ENCODE data around the gene LY6G5B. TPM values are rescaled to one million over a fixed set of nuclear protein-coding genes. Genes with fewer than 3 reads are reported as not detected.

The LY6G5B gene
- total and polyA plus RNA-seq, 5 experiments from 2014 or later = 0.25 to 48.8 (median 44.1) TPM; not detected in 2

DNA sequence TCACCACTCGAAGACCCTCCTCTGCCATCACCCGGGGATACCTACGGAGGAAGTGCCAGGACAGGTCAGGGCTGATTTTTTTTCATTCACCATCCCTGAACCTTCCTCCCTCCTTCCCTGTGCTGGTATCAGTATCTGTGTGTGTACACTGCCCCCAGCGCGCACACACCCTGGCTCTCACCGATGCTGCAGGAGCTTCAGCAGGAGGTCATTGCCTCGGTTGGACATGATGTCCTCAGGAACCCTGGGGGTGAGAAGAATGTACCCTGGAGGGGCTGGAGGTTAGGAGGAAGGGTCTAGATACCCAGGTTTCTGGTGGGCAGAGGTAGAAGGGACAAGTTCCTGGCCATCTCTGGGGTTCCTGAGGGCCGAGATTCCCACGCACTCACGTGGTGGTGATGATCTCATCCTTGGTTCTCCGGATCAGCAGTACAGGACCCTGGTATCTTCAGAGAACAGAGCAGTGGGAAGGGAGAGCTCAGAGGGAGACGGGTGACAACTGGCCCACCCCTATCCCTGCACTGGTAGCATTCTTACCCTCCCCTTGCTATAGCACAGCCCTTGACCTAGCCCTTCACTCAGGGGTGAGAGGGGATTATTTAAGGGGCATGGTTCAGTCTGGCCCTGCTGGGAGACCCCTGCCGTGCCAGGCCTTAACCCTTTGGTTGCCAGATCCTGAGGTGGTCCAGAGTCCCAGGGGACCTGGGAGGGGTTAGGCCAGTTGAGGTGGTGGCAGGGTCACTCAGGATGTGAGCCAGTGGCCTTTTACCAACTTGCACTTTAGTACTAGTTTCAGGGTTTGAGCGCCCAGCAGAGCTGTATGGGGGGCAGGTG lies 18.3 kb downstream of the LY6G5B start:
- Mint-ChIP-seq H3K9me3 (no peaks in the 10 kb centered on the region), H3K27ac (peak overlapping the region in 2 of 10 donors; percentile 15 to 45), H3K4me1 (peaks cover 0 to 9% (median 4%) of the 10 kb centered on the region in 4 donors), H3K27me3 (no peaks in the 10 kb centered on the region), H3K36me3 (peaks cover 0 to 64% (median 6%) of the 10 kb centered on the region in 3 donors), H3K4me3 (no peak overlapping the region)
- DNase-seq (no peak), ATAC-seq (no peak)
- POLR2A ChIA-PET = no interaction called here

DNA sequence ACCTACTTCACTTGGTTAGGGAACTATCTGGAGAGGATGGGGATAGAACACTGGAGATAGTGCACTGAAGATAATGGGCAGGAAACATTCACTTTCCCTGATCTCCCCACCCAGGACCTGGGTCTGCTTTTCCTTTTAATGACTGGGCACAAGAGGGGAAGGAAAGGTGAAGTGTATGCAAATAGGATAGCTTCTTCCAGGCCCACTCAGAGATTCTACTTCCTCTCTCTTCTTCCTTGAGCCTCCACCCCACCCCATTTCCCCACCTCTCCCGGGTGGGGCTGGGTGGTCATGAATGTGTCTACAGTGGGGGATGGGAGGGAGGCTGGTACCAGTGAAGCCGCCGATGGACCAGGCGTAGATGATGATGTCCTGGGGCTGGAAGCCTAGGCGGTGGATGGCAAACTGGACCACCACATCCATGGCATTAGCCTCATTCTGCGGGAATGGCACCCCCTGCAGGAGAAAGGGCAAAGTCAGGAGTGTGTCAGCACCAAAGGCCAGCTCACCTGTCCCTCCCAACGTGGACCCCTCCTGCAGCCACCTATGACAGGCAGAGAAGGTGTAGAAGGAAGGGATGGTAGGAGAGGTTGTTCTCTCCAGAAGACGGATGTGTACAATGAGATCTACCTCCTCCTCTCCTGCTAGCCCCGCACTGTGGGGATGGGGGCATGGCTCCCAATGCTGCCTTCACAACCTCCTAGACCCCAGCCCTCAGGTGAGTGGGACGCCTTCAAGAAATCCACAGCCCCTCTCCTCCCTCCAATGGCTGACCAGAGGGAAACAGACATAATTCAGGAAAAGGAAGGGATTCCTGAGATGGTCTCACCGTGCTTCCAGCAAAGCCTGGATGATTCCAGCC lies 19.7 kb downstream of the LY6G5B start:
- peak in 1 of 2 donors; percentile 20 for ATAC-seq
- peak overlapping the region in 5 of 10 donors; percentile 28 to 77 (median 63) for H3K27ac Mint-ChIP-seq
- POLR2A ChIA-PET = no interaction called here
- DNase-seq = no peak
- H3K36me3 Mint-ChIP-seq = peaks cover 0 to 76% (median 6%) of the 10 kb centered on the region in 3 donors
- no peaks in the 10 kb centered on the region for H3K9me3 Mint-ChIP-seq
- H3K27me3 Mint-ChIP-seq = no peaks in the 10 kb centered on the region
- H3K4me3 Mint-ChIP-seq = no peak overlapping the region
- H3K4me1 Mint-ChIP-seq = peaks cover 0 to 8% (median 3%) of the 10 kb centered on the region in 4 donors

DNA sequence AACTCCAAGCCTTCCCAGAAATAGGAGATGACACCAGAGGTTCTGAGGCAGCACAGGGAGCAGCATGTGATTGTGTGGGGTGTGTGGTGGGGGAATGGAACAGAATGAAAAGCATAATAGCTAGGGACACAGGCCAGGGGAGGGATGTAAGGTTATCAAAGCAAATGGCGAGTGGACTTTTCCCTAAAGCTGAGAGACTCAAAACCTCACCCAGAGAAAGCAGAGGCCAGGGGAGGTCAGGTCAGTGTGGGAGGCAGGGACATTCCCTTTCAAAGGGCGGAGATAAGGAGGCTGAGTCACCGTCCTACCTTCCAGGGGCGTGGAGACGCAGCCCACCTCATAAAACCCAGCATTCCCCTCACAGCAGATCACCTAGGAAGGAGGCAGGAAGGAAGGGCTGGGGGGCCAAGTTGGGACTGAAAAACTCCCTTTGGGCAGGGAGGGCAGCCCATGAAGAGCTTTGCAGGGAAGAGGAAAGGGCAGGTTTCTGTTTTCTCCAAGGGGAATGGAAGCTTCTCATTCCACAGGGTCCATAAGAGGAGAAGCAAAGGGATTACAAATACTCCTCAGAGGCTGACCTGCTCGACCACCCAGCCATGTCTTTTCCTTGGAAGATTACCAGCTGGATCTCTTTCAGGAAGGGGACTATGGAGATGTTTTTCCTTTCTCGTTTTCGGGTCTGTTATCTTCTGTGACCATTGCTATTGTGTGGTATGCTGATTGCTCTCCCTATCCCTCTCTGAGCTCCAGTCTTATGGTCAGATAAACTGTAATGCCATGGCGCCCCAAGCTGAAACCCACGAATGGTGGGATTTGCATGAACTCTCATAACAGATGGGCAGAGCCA lies 20.7 kb downstream of the LY6G5B start:
- H3K27me3 Mint-ChIP-seq = no peaks in the 10 kb centered on the region
- peaks cover 0 to 8% (median 4%) of the 10 kb centered on the region in 4 donors for H3K4me1 Mint-ChIP-seq
- DNase-seq = no peak
- ATAC-seq = no peak
- H3K4me3 Mint-ChIP-seq = no peak overlapping the region
- POLR2A ChIA-PET = interaction anchor here (0.5 kb wide), 1 partner anchor 219 kb away, joined by 3 read pairs; no protein-coding TSS in a partner anchor
- peaks cover 0 to 85% (median 6%) of the 10 kb centered on the region in 3 donors for H3K36me3 Mint-ChIP-seq
- no peaks in the 10 kb centered on the region for H3K9me3 Mint-ChIP-seq
- peak overlapping the region in 6 of 10 donors; percentile 24 to 84 (median 56) for H3K27ac Mint-ChIP-seq

DNA sequence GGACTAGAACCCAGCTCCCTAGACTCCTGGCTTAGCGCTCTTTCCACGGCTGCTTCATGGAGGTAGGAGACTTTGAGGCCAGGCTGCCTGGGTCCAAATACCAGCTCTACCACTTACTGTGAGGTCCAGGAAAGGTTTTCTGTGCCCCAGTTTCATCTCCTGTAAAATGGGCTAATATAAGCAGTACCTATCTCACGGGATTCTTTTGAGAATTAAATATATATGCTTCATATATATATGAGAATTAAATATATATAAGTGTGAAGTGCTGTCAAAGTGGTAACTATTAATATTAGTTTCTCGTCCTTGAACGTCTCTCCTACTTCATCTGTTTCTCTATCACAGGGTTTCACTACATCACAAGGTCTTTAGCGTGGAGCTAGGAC lies 21.3 kb downstream of the LY6G5B start:
- H3K9me3 Mint-ChIP-seq = no peaks in the 10 kb centered on the region
- H3K27me3 Mint-ChIP-seq = no peaks in the 10 kb centered on the region
- no peak for DNase-seq
- no peak overlapping the region for H3K4me3 Mint-ChIP-seq
- peaks cover 0 to 85% (median 4%) of the 10 kb centered on the region in 3 donors for H3K36me3 Mint-ChIP-seq
- peaks cover 0 to 8% (median 5%) of the 10 kb centered on the region in 4 donors for H3K4me1 Mint-ChIP-seq
- H3K27ac Mint-ChIP-seq = peak overlapping the region in 3 of 10 donors; percentile 53 to 84 (median 77)
- ATAC-seq = no peak
- POLR2A ChIA-PET = interaction anchor here (0.5 kb wide), 1 partner anchor 219 kb away, joined by 3 read pairs; no protein-coding TSS in a partner anchor

DNA sequence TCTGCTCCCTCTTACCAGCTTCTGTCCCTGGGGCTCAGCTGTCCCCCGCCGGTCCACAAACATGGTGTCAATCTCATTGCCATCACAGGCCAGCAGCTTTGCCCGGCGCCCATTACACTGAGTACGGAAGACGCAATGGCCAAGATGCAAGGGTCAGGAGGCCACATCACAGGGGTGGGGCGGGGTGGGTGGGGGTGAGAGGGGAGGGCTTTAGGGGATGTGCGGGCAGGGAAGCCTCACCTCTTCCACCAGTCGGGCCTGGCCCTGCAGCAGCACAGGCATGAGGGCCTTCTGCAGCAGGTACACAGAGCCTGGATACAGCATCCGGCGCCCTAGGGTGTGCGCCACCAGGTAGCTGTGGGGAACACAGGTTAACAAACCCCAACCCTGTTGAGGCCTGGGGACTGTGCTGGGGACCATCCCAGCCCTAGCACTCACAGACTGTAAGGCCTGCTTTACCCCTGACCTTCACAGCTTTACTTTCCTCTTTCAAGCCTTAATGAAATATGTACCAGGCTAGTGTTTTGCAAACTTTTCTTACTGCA lies 21.9 kb downstream of the LY6G5B start:
- H3K4me3 Mint-ChIP-seq = no peak overlapping the region
- no peaks in the 10 kb centered on the region for H3K9me3 Mint-ChIP-seq
- H3K36me3 Mint-ChIP-seq = peaks cover 0 to 85% (median 4%) of the 10 kb centered on the region in 3 donors
- POLR2A ChIA-PET = interaction anchor here (1.0 kb wide), 1 partner anchor 9 kb away, joined by 3 read pairs; no protein-coding TSS in a partner anchor
- no peak for ATAC-seq
- DNase-seq = no peak
- peaks cover 0 to 6% (median 4%) of the 10 kb centered on the region in 4 donors for H3K4me1 Mint-ChIP-seq
- H3K27ac Mint-ChIP-seq = peak overlapping the region in 2 of 10 donors; percentile 53 to 77
- no peaks in the 10 kb centered on the region for H3K27me3 Mint-ChIP-seq

DNA sequence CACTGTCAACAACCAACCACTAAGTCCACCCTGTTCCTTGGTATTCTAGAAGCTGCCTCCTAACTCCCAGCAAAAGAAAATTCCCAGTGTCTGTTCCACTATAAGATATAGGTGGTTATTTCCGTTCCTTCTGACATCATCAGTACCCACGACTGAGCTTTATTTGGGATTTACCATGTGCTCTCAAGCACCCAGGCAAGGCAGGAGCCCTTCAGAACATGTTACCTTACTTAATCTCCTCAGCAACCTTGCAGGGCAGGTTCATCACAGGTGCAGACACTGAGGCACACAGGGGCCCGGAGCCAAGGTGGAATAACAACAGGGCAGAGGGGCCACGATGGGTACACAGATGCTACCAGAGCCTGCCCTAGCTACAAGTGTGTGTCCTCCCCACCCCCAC lies 22.6 kb downstream of the LY6G5B start:
- H3K9me3 Mint-ChIP-seq = no peaks in the 10 kb centered on the region
- ATAC-seq (no peak), DNase-seq (no peak)
- POLR2A ChIA-PET = interaction anchor here (0.5 to 1.0 kb wide), 4 partner anchors 8 to 991 kb away, joined by 3 to 7 read pairs (median 4); partner anchors contain the start of gene ABHD16A
- H3K27ac Mint-ChIP-seq = peak overlapping the region in 1 of 10 donors; percentile 21
- H3K4me1 Mint-ChIP-seq = peaks cover 2 to 8% (median 6%) of the 10 kb centered on the region in 4 donors
- H3K36me3 Mint-ChIP-seq = peaks cover 0 to 86% (median 4%) of the 10 kb centered on the region in 3 donors
- no peaks in the 10 kb centered on the region for H3K27me3 Mint-ChIP-seq
- H3K4me3 Mint-ChIP-seq = no peak overlapping the region

DNA sequence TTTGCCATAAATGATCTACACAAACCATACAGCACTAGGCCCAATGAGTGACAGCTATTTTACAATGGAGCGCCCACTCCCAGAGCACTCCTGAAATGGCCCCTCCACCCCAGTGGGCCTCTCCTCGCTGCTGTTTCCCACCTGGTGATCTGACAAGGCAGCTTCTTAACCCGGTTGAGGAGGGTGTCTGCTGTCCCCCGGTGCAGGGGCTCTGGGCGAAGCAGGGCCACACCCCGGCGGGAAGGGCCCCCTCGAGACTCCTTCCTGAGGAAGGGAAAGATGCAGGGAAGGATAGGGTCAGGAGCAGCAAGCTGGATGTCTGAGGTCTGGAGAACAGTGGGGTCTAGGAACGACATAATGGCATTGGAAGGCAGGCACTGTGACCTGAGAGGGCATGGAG lies 23.1 kb downstream of the LY6G5B start:
- H3K27me3 Mint-ChIP-seq = no peaks in the 10 kb centered on the region
- DNase-seq (no peak), ATAC-seq (no peak)
- POLR2A ChIA-PET = interaction anchor here (0.5 to 0.9 kb wide), 3 partner anchors 11 to 991 kb away, joined by 3 to 7 read pairs (median 4); partner anchors contain the start of gene ABHD16A
- peaks cover 7 to 14% (median 10%) of the 10 kb centered on the region in 4 donors for H3K4me1 Mint-ChIP-seq
- H3K9me3 Mint-ChIP-seq = no peaks in the 10 kb centered on the region
- H3K27ac Mint-ChIP-seq = peak overlapping the region in 1 of 10 donors; percentile 17
- H3K36me3 Mint-ChIP-seq = peaks cover 0 to 86% (median under 1%) of the 10 kb centered on the region in 3 donors
- H3K4me3 Mint-ChIP-seq = no peak overlapping the region

DNA sequence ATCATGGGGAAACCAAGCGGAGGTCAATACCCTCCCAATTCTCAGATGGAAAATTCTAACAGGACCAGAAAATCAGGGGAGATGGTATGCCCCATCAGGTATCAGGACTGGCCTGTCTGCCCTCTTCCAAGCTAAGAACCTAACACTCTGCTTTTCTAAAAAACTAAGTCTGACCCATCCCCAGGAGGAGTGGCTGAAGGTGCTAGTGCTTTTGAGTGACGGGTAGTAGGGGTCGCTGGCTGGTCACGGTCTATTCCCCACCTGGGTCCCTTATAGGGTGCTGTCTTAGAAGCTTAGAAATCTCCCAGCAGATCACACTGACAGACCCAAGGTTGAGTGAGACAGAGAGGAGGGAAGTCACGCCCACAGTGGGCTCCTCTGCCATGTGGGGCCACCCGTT lies 23.8 kb downstream of the LY6G5B start:
- H3K27ac Mint-ChIP-seq = no peak overlapping the region
- no peak for ATAC-seq
- POLR2A ChIA-PET = interaction anchor here (0.5 to 0.7 kb wide), 3 partner anchors 20 to 112 kb away, joined by 3 to 7 read pairs (median 3); no protein-coding TSS in a partner anchor

DNA sequence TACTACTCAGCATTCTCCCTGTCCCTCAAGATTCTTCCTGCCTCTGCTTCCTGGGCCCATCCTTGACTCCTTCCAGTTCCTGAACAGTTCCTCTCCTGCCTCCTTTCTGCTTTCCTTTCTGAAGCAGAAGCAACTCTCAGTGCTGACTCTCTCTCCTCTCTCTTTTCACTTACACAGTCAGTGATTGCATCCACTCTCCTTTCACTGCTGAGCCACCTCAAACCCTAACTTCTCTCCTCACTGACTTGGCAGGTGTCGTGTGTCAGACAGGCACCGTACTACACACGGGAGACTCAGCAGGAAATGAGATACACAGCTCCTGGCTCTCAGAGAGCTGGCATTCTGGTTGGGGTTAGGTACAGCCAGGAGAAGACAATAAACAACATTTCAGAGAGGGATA lies 27.8 kb downstream of the LY6G5B start:
- H3K27me3 Mint-ChIP-seq = no peaks in the 10 kb centered on the region
- H3K9me3 Mint-ChIP-seq = no peaks in the 10 kb centered on the region
- H3K27ac Mint-ChIP-seq = peak overlapping the region in 9 of 10 donors; percentile 7 to 59 (median 40)
- H3K36me3 Mint-ChIP-seq = peaks cover 0 to 78% (median 3%) of the 10 kb centered on the region in 3 donors
- H3K4me3 Mint-ChIP-seq = no peak overlapping the region
- POLR2A ChIA-PET = interaction anchor here (0.7 kb wide), 1 partner anchor 164 kb away, joined by 3 read pairs; no protein-coding TSS in a partner anchor
- peaks cover 20 to 44% (median 31%) of the 10 kb centered on the region in 4 donors for H3K4me1 Mint-ChIP-seq
- ATAC-seq (no peak), DNase-seq (no peak)

More for the DNA sequence above, 23.8 kb downstream of the LY6G5B start:
- Mint-ChIP-seq H3K4me1 (peaks cover 9 to 16% (median 11%) of the 10 kb centered on the region in 4 donors), H3K4me3 (no peak overlapping the region), H3K9me3 (no peaks in the 10 kb centered on the region), H3K27me3 (no peaks in the 10 kb centered on the region), H3K36me3 (peaks cover 0 to 87% (median 0%) of the 10 kb centered on the region in 3 donors)
- no peak for DNase-seq

DNA sequence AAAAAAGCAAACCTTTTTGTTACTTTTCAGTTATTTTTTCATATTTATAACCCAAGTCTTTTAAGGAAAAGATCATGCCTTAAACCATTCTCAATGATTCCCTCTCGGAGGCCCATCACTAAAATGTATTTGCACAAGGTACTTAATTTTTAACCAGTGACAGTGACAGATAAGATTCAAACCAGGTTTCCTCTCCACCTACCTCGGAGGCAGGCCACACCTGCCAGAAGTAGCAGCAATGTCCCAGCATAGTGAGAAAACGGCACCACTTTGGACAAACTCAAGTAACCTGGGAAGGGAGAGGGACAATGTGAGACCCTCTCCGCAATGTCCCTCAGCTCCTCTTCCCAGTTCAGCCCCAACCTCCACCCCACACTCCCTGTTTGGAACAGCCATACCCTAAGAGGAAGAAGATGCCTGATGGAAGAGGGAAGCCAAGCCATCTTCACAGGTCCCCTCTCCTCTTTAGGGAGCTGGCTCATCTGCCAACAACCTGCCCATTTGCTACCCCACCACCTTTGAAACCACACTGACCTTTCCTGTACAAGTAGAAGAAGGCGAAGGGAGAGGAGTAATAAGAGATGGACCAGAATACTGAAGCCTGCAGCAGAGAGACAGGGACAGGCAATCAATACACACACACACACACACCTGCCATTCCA lies 31.1 kb downstream of the LY6G5B start:
- Mint-ChIP-seq H3K36me3 (peaks cover 0 to 48% (median 3%) of the 10 kb centered on the region in 3 donors), H3K4me1 (peaks cover 24 to 50% (median 40%) of the 10 kb centered on the region in 4 donors), H3K9me3 (no peaks in the 10 kb centered on the region), H3K4me3 (peak overlapping the region; percentile 28 to 100 (median 97)), H3K27me3 (no peaks in the 10 kb centered on the region), H3K27ac (peak overlapping the region in 7 of 10 donors; percentile 10 to 99 (median 70))
- no peak for ATAC-seq
- POLR2A ChIA-PET = interaction anchor here (0.8 kb wide), 1 partner anchor 9 kb away, joined by 3 read pairs; no protein-coding TSS in a partner anchor
- no peak for DNase-seq

All from naive thymus-derived CD8-positive, alpha-beta T cell (primary cell).